GM19395 (cell line): Measurements from ENCODE around the gene ADCYAP1R1.
"Not testable (repeated sequence)": the region's sequence is repeated elsewhere in the genome, so short reads cannot be mapped to it uniquely, and the experiment has no call there.

Experiments
- ATAC-seq: cut with Tn5 transposase; IDR thresholded peaks from one replicate; pipeline ENCODE4 v1.9.1; 2021; ENCODE audit warnings: mild to moderate bottlenecking, moderate library complexity; ENCODE audit not compliant: unreplicated experiment

The ADCYAP1R1 gene

GRCh38 chr7:31126976-31127375, 74.9 kb downstream of the ADCYAP1R1 start:
- ATAC-seq: no peak

- ATAC-seq: no peak
Observed at GRCh38 chr7:31129067-31129466, 77.0 kb downstream of the ADCYAP1R1 start.

- no peak for ATAC-seq
Observed at GRCh38 chr7:31133497-31133896, 81.4 kb downstream of the ADCYAP1R1 start.

GRCh38 chr7:31134246-31135188, 82.4 kb downstream of the ADCYAP1R1 start:
- peak; percentile 97 for ATAC-seq

- ATAC-seq: no peak
Observed at GRCh38 chr7:31137234-31137633, 85.1 kb downstream of the ADCYAP1R1 start.

- ATAC-seq: no peak
Observed at GRCh38 chr7:31145339-31145738, 93.2 kb downstream of the ADCYAP1R1 start.

- no peak for ATAC-seq
Observed at GRCh38 chr7:31146030-31146429, 93.9 kb downstream of the ADCYAP1R1 start.

GRCh38 chr7:31146538-31146937, 94.4 kb downstream of the ADCYAP1R1 start:
- no peak for ATAC-seq

GRCh38 chr7:31151849-31152248, 99.7 kb downstream of the ADCYAP1R1 start:
- no peak for ATAC-seq

- ATAC-seq: not testable (repeated sequence)
Observed at GRCh38 chr7:31153318-31153717, 101.2 kb downstream of the ADCYAP1R1 start.

GRCh38 chr7:31160941-31161340, 108.8 kb downstream of the ADCYAP1R1 start:
- ATAC-seq: no peak
